SU-DHL-6 (cell line): ENCODE measurements around the gene ARMC10.

ENCODE experiments used
- EZH2phosphoT487 ChIP-seq: fragments of 200-600 bp; sonication (generic), shearing (Covaris generic); conservative IDR thresholded peaks from 2 replicates; pipeline ENCODE4 v1.6.1; 2018; ENCODE audit warnings: mild to moderate bottlenecking, antibody characterized with exemption, low read length, moderate library complexity, mixed read lengths
- TF ChIP-seq, protein P1 (sequence below): fragments of 200-600 bp; sonication (generic); IDR thresholded peaks from one replicate; pipeline ENCODE4 v1.5.1; 2017; ENCODE audit warnings: antibody characterized with exemption, mild to moderate bottlenecking, low read length, moderate library complexity; ENCODE audit not compliant: insufficient read depth, poor library complexity, severe bottlenecking

DNA sequence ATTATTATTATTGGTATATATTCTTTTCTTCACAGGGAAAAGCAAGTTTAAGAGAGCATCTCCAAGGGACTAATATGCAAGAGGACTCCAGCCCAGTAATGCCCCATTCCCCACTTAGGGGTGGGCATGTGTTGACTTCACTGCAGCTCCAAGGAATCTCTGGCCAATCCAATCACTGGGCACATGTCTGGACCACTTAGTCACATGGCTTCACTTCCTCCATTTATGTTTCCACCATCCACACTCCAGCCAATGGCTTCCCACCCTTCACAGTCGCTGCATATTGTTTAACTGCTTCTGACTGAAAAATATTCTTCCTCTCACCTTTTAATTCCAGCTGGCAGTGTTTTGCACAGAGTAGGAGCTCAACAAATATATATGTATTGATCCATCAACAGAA lies 43.9 kb upstream of the ARMC10 start:
- TF ChIP-seq, protein P1, sequence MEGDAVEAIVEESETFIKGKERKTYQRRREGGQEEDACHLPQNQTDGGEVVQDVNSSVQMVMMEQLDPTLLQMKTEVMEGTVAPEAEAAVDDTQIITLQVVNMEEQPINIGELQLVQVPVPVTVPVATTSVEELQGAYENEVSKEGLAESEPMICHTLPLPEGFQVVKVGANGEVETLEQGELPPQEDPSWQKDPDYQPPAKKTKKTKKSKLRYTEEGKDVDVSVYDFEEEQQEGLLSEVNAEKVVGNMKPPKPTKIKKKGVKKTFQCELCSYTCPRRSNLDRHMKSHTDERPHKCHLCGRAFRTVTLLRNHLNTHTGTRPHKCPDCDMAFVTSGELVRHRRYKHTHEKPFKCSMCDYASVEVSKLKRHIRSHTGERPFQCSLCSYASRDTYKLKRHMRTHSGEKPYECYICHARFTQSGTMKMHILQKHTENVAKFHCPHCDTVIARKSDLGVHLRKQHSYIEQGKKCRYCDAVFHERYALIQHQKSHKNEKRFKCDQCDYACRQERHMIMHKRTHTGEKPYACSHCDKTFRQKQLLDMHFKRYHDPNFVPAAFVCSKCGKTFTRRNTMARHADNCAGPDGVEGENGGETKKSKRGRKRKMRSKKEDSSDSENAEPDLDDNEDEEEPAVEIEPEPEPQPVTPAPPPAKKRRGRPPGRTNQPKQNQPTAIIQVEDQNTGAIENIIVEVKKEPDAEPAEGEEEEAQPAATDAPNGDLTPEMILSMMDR = no peak
- no peak for TF ChIP-seq EZH2phosphoT487
